NCI-H2107 (cell line): Measurements from ENCODE around the gene STOML3.
A peak's percentile ranks its signal among the peaks of the same experiment; 100 is the strongest.

Experiments
- DNase-seq: peaks from one replicate; lab custom pipeline; 2025; lab: John Stamatoyannopoulos, UW

STOML3 gene

DNA sequence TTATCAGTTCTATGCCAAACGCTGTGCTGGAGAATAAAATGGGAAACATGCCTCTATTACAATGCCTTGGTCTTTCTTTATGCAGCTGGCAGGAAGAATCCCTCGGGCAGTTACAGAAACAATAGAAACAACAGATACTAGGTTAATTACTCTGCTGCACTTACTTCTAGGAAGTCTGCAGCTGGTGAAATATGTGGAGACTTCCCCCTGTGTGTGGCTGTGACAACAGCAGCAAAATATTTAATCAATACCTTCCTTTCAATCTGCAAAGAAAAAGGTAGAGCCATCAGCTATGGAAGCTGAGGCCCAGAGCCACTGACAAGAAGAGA is 9.9 kb downstream of the STOML3 start:
- DNase-seq: no peak

DNA sequence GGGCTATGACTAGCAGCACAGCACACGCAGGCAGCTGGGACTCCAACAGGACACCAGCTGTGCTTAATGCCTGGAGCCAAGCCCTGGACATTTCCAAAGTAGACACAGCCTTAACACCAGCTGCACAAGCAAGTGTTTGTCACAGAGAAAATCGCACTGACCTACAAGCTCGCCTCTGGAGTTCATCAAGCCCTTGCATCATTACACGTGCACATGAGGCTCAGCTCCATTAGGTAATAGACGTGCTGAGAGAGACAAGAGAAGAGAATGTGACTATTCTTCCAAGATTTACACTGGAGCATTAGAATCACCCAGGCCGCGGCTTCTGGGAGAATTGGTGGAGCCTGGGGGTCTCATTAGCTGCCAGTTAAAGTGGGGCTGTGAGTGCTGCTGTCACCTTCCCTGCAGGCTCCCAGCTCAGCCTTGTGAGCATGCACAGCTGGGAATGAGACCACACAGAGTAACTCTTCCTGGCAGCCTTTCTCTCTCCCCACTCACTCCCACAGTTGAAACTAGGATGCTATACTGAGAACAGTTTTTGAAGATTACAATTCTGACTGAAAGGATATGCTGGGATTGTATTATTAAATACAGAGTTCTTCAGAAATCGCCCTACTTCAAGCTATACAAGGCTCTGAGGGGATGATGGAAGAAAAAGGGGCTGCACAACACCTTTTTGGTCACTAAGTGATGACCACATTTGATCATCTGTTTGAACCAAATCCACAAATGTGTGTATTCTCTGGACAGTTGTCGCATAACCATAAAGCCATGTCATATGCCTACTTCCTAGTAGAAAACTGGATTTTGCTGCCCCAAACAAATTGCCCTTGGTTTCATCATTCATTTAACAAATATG is 10.5 kb downstream of the STOML3 start:
- peak; percentile 13 for DNase-seq

DNA sequence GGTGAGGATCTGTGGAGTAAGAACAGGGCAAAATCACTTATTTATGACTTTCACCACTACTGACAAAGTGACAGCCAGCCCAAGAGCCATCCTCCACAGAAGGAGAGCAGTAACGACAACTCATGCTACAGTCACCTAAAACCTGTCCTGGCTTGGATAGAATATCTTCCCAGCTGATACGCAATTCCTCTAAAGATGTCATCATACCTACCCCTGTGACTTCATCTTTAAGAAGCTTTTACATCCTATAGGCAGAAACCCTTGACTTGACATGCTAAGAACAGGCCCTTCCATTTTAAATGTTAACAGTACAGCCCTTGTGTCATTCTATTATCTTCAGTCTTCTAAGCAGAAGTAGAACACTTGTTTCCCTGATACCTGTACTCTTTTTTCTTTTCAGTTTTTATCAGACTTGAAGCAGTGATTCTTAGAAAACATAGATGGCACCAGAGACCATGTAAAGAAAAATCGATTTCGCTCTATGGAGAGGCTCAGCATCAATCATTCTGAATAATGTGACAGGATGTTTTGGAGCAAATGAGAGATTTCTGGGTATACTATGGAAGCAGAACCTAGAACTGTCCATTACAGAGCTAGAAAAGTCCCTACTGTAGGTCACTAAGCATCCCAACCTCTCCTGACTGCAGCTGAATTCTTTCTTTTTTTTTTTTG is 20.1 kb downstream of the STOML3 start:
- DNase-seq: no peak

DNA sequence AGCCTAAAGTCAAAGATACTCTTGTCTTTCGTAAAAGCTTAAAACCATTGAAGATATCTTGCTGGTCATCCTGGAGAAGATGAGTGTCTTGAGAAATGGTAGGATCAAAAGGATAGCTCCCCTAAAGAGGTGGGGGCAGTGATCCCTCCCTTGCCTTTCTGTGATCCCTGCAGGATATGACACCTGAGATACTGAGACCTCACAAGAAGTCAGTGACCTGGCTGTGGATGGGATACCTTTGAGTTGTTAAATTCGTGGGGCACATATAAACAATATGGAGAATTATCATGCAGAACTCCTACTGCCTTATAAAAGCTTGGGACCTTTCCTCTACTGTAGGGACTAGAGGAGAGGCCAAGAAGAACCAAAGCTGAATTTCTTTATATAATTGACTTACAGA is 21.4 kb downstream of the STOML3 start:
- no peak for DNase-seq

DNA sequence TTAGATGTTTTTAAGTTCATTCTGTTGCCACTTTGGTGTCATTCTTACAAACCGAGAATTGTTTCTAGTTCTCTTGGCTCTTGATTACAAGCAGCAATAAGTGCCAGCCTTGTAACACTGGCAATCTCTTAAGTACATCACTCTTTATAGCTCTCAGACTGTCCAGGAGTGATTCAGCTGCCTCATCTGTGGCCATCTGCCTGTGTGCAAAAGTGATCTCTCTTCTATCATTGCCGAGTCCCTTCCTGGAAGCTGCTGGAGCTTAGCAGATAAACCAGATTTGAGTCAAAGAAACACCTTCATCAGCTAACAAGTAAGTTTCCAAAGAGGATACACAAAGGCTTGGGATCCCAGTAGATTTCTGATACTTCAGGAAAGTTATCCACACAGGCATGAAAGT is 23.2 kb downstream of the STOML3 start:
- no peak for DNase-seq

DNA sequence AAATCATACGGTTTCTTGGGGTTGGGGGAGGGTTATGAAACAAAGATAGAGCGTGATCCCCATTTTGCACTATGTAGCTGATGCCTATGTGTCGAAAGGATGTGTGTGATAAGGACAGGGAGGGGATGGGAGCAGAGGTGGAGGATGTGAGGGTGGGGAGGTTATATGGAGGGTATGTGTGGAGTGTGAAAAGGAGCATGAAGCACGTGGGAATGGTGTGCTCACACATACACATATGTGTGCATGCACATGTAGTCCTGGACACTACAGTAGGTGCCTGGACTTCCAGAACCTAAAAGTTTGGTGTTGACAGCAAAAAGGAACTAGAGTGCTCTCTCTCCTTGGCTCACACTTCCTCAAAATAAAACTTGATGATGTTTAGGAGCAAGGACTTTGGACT is 25.4 kb downstream of the STOML3 start:
- no peak for DNase-seq

DNA sequence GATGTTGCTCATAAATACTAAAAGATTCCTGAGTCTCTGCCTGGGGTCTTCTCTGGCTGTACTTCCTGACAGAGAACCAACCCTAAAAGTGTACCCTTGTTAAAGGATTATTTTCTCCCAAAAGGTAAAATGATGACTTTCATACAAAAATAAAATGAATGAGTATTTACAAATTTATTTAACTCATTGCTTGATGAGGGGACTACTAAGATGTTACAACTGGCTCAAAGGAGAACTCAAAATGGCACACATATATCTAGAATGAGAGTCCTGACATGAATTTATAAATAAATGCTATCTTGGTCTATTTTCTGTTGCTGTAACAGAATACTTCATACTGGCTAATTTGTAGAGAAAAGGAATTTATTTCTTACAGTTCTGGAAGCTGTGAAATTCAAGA is 30.5 kb downstream of the STOML3 start:
- DNase-seq: no peak

DNA sequence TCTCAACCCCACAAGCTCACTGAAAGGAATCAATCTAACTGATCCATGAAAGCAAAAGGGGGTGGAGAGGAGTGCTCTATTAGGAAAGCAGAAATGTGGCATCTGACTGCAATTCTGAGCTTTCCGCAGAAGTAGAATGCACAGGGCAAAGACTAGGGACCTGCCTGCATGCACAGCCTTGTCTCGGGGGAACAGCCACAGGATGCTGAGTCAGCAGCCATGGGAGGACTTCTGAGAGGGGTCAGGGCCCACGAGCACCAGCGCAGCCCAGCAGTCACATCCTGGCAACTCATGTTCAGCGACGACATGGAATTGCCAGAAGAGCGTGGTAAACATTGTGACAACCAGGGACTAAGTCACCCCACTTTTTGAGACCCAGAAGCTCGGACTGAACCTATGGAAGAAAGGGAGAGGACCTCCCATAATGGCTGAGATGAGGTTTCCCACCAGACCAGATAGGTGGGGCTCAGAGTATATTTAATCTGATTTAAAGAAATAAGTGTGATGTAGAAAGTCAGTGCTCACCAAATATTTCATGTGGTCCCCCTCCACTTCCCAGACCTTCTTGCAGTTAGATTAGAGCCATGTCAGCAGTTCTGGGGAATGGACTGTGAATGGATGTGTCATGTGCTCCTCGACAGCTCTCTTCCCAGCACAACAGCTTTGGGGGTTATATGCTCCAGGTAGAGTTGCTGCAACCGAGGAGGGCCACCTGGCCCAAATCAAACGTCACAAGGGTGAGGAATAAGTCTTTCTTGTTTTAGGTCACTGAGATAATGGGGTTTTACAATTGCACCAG is 32.6 kb downstream of the STOML3 start:
- DNase-seq: no peak

DNA sequence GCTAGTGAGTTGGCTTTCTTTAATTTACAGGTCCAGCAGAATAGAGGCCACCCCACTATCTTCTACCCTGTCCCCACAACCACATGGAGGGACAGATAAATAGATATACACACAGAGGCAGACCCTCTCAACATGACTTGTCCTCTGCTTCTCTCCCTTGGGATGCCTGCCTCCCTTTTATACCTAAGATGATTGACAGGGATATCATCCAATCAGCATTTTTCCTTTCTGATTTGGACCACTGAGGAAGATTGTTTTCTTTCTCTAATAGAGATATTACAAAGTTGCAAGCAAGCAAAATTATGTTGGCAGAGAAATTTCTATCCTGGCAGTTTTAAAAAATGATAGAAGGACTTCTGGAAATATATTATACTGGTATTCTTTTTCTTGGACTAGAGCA is 35.8 kb downstream of the STOML3 start:
- DNase-seq: no peak

DNA sequence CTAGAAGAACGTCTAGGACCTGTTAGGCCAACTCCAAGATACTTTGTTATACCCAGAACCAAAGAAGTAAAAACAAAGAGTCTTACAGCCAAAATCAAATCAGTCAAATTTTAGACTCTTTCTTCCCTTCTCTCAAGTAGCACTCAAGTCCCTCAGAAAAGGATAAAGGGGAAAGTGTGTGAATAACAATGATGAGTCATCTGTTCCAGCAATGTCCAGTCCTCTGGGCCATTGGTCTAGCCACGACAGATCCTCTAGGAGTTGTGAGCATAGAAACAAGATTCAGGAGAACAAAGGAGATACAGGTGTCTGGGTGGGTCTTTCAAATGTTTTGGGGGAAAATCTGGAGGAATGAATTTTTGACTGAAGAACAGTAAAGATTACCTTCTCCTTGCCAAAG is 36.3 kb downstream of the STOML3 start:
- DNase-seq: no peak

DNA sequence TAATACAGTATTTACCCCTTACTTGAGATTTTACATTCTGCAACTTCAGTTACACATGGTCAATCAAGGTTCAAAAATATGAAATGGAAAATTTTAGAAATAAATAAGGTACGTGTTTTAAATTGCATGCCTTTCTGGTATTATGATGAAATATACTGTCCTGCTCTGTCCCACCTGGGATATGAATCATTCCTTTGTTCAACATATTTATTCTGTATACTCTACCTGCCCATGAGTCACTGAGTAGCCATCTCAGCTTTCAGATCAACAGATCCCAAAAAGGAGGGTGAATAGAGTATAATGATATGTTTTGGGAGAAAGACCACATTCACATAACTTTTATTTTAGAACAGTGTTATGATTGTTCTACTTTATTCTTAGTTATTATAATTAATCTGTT is 37.8 kb downstream of the STOML3 start:
- DNase-seq: no peak

DNA sequence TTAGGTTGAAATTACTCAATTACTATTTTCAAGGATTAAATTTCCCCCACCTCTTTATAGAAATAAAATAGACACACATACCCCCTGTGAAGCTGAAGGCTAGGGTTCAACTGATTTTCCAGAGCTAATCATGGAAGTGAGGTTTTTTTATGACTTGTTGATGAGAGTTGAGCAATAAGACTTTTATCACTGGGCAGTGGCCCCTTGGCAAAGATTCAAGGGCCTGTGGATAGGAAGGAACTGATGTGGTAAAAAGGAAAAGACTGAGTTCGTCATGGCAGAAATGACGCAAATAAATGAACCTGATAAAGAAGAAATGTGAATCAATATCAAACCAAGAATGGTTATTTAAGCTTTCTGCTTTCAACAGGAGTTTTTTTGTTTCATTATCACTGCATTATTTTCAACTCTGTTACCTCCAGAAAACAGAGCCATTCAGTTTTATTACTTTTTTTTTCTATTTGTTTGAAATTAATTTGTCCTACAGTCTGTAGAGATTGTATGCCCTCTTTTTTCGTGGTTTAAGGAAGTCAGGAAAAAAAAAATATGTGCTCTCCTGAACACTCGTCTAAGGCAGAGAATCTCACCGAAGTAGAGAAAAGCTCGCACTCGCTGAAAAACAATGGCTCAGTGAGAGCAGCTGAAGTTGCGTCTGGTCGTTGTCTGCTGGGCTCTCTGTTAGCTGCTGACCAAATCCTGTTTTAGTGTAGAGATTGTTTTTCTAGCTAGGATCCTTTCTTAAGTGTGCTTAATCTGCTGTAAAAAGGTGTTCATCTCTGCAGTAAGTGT is 38.9 kb downstream of the STOML3 start:
- DNase-seq: no peak

DNA sequence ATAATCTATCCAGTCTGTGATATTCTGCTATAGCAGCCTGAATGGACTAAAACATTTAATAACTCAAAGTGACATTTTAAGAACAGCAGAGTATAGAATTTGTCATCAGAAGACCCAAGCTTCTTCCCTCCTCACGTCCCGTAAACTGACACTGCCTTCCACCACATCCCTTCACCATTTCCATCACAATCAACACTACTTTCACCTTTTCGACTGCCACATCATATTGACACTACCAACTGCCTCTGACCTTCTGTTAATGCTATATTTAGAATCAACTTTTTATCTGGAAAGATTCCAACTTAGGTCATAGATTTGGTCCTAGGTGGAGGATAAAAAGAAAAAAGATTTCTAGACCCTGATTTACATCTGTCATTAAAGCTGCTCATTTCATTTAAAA is 39.6 kb downstream of the STOML3 start:
- no peak for DNase-seq

DNA sequence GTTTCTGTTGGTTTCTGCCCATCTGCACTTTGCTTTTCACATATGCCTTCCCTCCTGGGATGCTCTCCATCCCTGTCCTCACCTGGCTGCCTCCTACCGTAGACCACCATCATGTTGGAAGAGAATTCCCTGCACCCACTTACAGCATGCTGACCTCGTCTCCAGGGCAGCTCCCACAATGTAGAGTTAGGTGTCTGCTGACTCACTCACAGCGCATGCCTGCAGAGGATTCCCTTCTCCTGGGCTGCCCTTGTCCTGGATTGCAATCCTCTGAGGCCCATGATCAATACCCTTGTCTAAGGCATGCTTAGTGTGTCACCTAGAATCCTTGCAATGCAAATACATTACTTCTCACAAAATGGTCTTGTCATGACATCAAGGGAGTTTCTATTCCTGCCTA is 43.6 kb downstream of the STOML3 start:
- no peak for DNase-seq

DNA sequence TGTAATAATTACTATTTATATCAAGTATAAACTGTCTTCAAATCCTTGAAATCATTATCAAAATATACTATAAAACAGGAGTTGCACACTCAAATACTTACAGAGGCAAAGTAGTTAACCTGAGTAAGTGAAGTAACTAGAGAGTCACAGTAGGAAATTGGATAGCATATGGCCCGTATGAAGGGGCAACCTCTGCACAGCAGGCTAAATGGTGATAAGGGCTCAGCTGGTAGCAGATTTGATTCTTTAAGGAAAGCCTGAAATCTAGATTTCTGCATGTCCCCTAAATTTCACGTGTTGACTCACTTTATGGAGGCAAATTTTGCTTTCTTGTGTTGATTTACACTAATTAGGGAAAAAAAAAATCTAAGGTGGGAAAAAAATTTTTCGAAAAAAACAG is 46.4 kb downstream of the STOML3 start:
- DNase-seq: no peak

DNA sequence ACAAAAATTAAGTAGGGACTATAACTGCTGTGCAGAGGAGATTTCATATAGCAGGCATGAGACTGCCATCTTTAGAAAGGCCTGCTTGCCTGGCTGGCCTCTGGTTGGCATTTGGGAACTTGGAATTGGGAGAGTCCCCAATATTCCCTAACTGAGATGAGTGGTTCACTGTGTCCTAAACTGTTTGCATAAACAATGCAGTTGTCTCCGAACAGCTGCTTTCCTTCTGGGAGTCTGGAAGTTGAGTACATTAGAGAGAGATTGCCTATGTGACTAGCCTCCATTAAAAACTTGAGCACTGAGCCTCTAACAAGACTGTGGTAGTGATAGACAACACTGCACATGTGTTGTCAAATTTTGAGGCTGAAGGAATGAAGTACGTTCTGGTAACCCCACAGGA is 47.4 kb downstream of the STOML3 start:
- DNase-seq: no peak

DNA sequence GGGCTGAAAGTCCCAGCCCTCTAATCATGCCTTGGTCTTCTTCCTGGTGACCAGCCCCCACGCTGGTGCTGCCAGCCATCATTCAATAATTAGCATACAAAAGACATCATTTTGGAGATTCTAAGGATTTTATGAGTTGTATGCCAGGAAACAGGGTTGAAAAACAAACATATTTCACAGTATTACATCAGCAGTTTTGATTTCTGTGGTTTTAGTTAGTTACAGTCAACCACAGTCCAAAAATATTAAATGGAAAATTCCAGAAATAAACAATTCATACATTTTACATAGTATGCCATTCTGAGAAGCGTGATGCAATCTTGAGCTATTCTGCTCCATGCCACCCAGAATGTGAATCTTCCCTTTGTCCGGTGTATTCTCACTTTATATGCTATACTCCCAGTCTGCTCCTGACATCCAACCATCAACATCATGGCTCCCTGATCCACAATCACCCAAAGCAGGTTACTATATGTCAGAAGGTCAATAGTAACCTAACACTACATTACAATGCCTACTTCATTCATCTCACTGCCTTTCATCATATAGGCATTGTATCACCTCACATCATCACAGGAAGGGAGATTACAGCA is 49.2 kb downstream of the STOML3 start:
- DNase-seq: no peak

DNA sequence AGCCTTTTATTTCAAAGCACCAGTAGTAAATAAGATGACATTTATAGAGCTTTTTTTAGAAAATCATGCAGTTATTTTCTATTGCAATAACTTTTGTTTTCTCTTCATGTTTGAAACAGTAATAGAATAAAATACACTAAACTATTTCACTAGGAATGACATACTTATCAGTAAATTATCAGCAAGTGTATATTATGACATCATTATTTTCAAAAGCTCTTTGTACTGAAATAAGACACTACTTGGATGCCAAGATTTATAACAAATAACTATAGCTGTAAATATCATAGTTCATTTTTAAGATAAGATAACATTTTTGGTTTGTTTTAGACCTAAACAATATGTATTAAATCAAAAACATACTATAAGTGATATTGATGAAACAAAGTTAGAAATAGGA is 56.8 kb downstream of the STOML3 start:
- DNase-seq: no peak

DNA sequence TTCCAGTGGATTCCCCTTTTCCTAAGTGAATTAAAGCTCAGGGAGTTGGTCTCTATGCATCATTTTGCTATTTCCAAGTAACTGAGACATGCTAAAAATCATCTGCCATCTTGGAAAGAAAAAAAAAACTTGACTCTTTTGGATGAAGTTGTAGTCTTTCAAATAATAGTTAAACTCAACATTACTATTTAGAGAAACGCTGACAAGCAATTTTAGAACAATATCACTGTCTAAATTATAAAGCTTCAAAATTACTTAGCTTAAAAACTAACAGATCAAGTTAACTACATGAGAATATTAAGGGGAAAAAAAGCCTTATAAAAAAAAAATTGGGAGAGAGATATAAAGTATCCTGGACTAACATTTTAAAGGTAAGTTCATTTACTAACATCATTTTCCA is 68.5 kb downstream of the STOML3 start:
- no peak for DNase-seq

DNA sequence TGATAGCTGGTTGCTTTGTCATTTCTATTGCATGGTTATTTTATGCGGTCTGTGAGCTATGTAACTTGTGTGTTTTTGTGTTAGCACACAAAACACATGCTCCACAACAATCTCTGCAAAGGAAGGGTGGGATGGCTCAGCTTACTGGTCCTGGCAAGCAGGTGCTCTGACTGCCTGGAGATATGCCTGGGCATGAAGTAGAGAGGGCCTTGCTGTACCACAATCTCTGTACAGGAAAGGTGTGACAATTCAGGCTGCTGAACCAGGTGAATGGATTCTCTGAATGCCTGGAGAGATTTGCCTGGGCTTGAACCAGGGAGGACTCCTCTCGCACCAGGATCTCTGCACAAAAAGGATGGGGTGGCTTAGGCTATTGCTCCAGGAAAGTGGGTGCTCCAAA is 69.5 kb downstream of the STOML3 start:
- no peak for DNase-seq
